GM06990 (cell line): ENCODE data around the gene GOLM1.

ENCODE experiments used
- DNase-seq: peaks from one replicate; pipeline ENCODE4 v3.0.0-alpha.2; 2011; ENCODE audit not compliant: insufficient read length; ENCODE audit errors: extremely low read depth
- H3K27me3 ChIP-seq: replicated peaks from 2 replicates; pipeline ENCODE4 v1.6.0; 2011; ENCODE audit warnings: low read length; ENCODE audit not compliant: control insufficient read depth, insufficient read depth
- H3K36me3 ChIP-seq: 2 replicates; pipeline ENCODE4 v1.5.1; 2011; ENCODE audit warnings: low read length; ENCODE audit not compliant: control insufficient read depth, insufficient read depth
- H3K4me3 ChIP-seq: replicated peaks from 2 replicates; pipeline ENCODE4 v1.5.1; 2011; ENCODE audit warnings: low read depth, mild to moderate bottlenecking, control low read depth, low read length
- CTCF ChIP-seq: IDR thresholded peaks from 2 replicates; pipeline ENCODE4 v1.5.1; 2011; ENCODE audit warnings: low read length, control low read depth, mild to moderate bottlenecking, inconsistent platforms; ENCODE audit not compliant: insufficient read depth, poor library complexity, severe bottlenecking

GOLM1 gene

GRCh38 chr9:86079865-86080469 is 19.4 kb downstream of the GOLM1 start:
- no peaks in the 10 kb centered on the region for H3K27me3 ChIP-seq
- DNase-seq, result no peak
- no peaks in the 10 kb centered on the region for H3K36me3 ChIP-seq
- no peak for TF ChIP-seq CTCF
- no peak overlapping the region for H3K4me3 ChIP-seq

- Histone ChIP-seq H3K36me3 (no peaks in the 10 kb centered on the region), H3K4me3 (no peak overlapping the region), H3K27me3 (no peaks in the 10 kb centered on the region)
- no peak for DNase-seq
- TF ChIP-seq CTCF, result no peak
Observed at GRCh38 chr9:86079421-86079831, 19.9 kb downstream of the GOLM1 start.

- no peak for DNase-seq
- Histone ChIP-seq H3K27me3 (no peaks in the 10 kb centered on the region), H3K36me3 (no peaks in the 10 kb centered on the region), H3K4me3 (no peak overlapping the region)
- no peak for TF ChIP-seq CTCF
Observed at GRCh38 chr9:86078731-86079130, 20.6 kb downstream of the GOLM1 start.

- Histone ChIP-seq H3K4me3 (no peak overlapping the region), H3K36me3 (no peaks in the 10 kb centered on the region), H3K27me3 (no peaks in the 10 kb centered on the region)
- no peak for TF ChIP-seq CTCF
- DNase-seq, result no peak
Observed at GRCh38 chr9:86077276-86077675, 22.1 kb downstream of the GOLM1 start.

- TF ChIP-seq CTCF, result no peak
Observed at GRCh38 chr9:86075132-86076109, 23.9 kb downstream of the GOLM1 start.

More at GRCh38 chr9:86075132-86076109, 23.9 kb downstream of the GOLM1 start:
- H3K36me3 ChIP-seq, result no peaks in the 10 kb centered on the region
- no peaks in the 10 kb centered on the region for H3K27me3 ChIP-seq
- H3K4me3 ChIP-seq, result no peak overlapping the region
- DNase-seq, result no peak
